RWPE2 (cell line): ENCODE results near the gene NLRP7.

Experiments
- ATAC-seq: fragments of 200-7000 bp; cut with Tn5 transposase; 3 replicates; pipeline ENCODE4 v1.9.1; 2021; ENCODE audit warnings: low read depth
- DNase-seq: peaks from one replicate; pipeline ENCODE4 v3.0.0-alpha.2; 2020; ENCODE audit warnings: low spot score
- H3K27ac ChIP-seq: fragments of 450-650 bp; 2 replicates; pipeline ENCODE4 v1.5.1; 2017; ENCODE audit warnings: mild to moderate bottlenecking; ENCODE audit not compliant: poor library complexity, severe bottlenecking
- H3K27me3 ChIP-seq: fragments of 250-450 bp; sonication (Bioruptor Pico); 2 replicates; pipeline ENCODE4 v1.5.1; 2021; ENCODE audit warnings: mild to moderate bottlenecking, moderate library complexity; ENCODE audit not compliant: insufficient read depth, poor library complexity, severe bottlenecking
- H3K36me3 ChIP-seq: fragments of 250-450 bp; sonication (Bioruptor Pico); 2 replicates; pipeline ENCODE4 v1.5.1; 2020; ENCODE audit warnings: low read depth, mild to moderate bottlenecking, moderate library complexity
- H3K4me1 ChIP-seq: fragments of 250-450 bp; sonication (Bioruptor Pico); 2 replicates; pipeline ENCODE4 v1.5.1; 2021; ENCODE audit warnings: mild to moderate bottlenecking, moderate library complexity; ENCODE audit not compliant: insufficient read depth, poor library complexity, severe bottlenecking
- H3K4me3 ChIP-seq: fragments of 250-450 bp; sonication (Bioruptor Pico); 2 replicates; pipeline ENCODE4 v1.5.1; 2021; ENCODE audit warnings: mild to moderate bottlenecking, moderate library complexity; ENCODE audit not compliant: severe bottlenecking
- H3K9me3 ChIP-seq: fragments of 250-450 bp; sonication (Bioruptor Pico); 2 replicates; pipeline ENCODE4 v1.5.1; 2021; ENCODE audit warnings: mild to moderate bottlenecking, moderate library complexity; ENCODE audit not compliant: severe bottlenecking
- TF ChIP-seq, protein P1 (sequence below): fragments of 450-650 bp; IDR thresholded peaks from one replicate; pipeline ENCODE4 v1.5.1; 2017; ENCODE audit warnings: mild to moderate bottlenecking, moderate library complexity; ENCODE audit not compliant: poor library complexity, severe bottlenecking

NLRP7 gene

DNA sequence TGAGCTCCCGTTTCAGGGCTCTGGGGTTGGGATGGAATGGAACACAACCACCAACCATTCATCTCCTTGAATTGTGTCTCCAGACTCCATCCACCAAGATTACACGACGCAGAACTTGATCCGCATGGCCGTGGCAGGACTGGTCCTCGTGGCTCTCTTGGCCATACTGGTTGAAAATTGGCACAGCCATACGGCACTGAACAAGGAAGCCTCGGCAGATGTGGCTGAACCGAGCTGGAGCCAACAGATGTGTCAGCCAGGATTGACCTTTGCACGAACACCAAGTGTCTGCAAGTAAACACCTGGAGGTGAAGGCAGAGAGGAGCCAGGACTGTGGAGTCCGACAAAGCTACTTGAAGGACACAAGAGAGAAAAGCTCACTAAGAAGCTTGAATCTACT is 57.8 kb downstream of the NLRP7 start:
- Histone ChIP-seq H3K27ac (no peak overlapping the region), H3K4me3 (no peak overlapping the region), H3K36me3 (no peaks in the 10 kb centered on the region), H3K4me1 (no peaks in the 10 kb centered on the region), H3K9me3 (no peaks in the 10 kb centered on the region), H3K27me3 (no peaks in the 10 kb centered on the region)
- DNase-seq (no peak), ATAC-seq (no peak)
- TF ChIP-seq, protein P1, sequence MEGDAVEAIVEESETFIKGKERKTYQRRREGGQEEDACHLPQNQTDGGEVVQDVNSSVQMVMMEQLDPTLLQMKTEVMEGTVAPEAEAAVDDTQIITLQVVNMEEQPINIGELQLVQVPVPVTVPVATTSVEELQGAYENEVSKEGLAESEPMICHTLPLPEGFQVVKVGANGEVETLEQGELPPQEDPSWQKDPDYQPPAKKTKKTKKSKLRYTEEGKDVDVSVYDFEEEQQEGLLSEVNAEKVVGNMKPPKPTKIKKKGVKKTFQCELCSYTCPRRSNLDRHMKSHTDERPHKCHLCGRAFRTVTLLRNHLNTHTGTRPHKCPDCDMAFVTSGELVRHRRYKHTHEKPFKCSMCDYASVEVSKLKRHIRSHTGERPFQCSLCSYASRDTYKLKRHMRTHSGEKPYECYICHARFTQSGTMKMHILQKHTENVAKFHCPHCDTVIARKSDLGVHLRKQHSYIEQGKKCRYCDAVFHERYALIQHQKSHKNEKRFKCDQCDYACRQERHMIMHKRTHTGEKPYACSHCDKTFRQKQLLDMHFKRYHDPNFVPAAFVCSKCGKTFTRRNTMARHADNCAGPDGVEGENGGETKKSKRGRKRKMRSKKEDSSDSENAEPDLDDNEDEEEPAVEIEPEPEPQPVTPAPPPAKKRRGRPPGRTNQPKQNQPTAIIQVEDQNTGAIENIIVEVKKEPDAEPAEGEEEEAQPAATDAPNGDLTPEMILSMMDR = no peak

DNA sequence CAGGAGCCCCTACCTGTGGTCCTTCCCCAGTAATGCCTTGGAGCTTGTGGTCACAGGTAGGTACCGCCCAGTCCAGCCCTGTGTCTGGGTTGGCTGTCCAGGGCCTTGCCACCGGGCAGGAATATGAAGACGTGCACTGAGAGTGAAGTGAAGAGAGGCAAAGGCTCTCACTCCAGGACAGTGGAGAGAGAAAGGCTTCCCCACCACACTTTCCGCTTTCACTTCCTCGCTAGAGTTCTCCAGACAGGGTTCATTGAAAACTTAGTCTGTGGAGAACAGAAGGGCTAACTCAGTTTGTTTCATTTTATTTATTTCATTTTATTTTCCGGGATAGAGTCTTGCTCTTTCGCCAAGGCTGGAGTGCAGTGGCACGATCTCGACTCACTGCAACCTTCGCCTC is 59.1 kb downstream of the NLRP7 start:
- Histone ChIP-seq H3K4me1 (no peaks in the 10 kb centered on the region), H3K36me3 (no peaks in the 10 kb centered on the region), H3K27me3 (no peaks in the 10 kb centered on the region), H3K4me3 (no peak overlapping the region), H3K9me3 (no peaks in the 10 kb centered on the region), H3K27ac (no peak overlapping the region)
- ATAC-seq = no peak
- DNase-seq = no peak
- TF ChIP-seq, protein P1 = no peak

GRCh38 chr19:54883228-54883627 is 64.1 kb downstream of the NLRP7 start:
- Histone ChIP-seq H3K4me1 (no peaks in the 10 kb centered on the region), H3K27ac (no peak overlapping the region), H3K27me3 (peaks cover 5% of the 10 kb centered on the region), H3K4me3 (no peak overlapping the region), H3K9me3 (no peaks in the 10 kb centered on the region), H3K36me3 (no peaks in the 10 kb centered on the region)
- ATAC-seq (no peak), DNase-seq (no peak)
- TF ChIP-seq, protein P1 = no peak

DNA sequence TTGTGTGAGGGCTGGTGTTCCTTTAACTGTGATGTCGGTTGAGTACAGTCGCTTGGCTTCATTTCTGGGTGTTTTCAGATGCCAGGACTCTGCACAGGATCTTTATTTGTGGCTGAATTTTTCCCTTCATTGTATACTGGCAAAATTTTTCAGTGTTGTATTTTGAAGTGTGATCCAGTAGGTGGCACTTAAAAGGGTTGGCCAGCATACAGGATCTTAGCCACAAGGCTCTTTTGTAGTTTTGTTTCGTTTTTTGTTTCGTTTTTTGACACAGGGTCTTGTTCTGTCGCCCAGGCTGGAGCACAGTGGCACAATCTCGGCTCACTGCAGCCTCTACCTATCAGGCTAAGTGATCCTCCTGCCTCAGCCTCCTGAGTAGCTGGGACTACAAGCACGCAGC is 64.6 kb downstream of the NLRP7 start:
- Histone ChIP-seq H3K27me3 (peaks cover 5% of the 10 kb centered on the region), H3K4me1 (no peaks in the 10 kb centered on the region), H3K9me3 (no peaks in the 10 kb centered on the region), H3K4me3 (no peak overlapping the region), H3K36me3 (no peaks in the 10 kb centered on the region), H3K27ac (no peak overlapping the region)
- DNase-seq (no peak), ATAC-seq (no peak)
- TF ChIP-seq, protein P1 = peak; percentile 23

- no peak overlapping the region for H3K4me3 ChIP-seq
- H3K9me3 ChIP-seq = no peaks in the 10 kb centered on the region
- H3K36me3 ChIP-seq = no peaks in the 10 kb centered on the region
- H3K27ac ChIP-seq = no peak overlapping the region
- no peak for DNase-seq
- no peaks in the 10 kb centered on the region for H3K4me1 ChIP-seq
- no peak for ATAC-seq
- H3K27me3 ChIP-seq = peaks cover 5% of the 10 kb centered on the region
- TF ChIP-seq, protein P1 = no peak
Observed at GRCh38 chr19:54881884-54882283, 65.4 kb downstream of the NLRP7 start.
